Epidermal melanocyte (primary cell): Measurements from ENCODE around the gene NAA16.

ENCODE experiments used
- DNase-seq: peaks from one replicate; pipeline ENCODE4 v3.0.0; 2011; ENCODE audit warnings: low spot score; ENCODE audit not compliant: insufficient read length

Gene NAA16

DNA sequence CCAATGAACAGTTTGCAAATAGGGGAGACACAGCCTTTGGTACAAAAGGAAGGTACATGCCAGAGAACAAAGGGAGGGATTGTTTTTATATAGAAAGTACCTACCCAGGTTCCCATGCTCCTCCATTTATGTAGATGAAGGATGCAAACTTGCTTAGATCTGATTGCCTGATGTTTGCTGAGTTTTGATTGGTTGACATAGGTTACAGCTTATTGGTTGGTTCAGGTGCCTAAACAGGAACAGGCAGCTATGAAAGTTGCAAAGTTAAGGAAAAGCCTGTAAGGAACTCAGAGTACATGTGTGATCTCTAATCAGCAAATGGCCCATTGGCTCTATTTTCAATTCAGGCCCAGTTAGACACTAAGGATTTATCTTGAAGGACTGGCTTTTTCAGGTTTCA, 6.5 kb upstream of the NAA16 start:
- no peak for DNase-seq

GRCh38 chr13:41306271-41307145, 4.6 kb upstream of the NAA16 start:
- no peak for DNase-seq

DNA sequence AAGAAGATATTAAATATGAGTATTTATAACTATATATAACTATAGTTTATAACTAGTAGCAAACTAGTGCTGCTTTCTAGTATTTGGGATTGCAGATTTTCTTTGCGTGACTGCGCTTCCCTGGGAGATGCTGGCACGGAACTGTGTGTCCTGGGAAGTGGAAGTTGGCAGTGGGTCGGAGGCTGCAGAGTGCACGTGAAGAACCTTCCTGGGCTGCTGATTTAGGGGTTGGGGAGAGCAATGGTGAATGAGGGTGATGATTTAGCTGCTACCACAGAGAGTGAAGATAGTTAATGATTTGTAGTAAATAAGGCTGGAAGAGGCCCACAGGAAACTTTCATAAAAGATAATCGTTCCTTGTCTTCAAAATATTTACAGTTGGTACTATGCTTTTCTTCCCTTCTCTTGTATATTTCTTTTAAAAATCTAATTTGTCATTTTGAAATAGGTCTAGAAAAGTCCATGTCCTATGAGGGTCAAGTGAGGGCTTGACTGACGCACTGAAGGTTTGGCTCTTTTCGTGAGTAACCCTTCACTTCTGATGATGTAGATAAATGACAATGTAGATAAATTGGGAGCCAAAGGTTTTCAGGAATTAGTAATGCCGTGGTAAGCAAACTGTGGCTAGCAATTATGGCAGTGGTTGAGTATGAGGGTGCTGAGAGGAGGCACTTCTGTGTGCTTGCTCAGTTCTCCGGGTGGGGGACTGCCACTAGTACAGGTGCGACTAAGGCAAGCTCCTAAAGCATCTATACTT, 3.0 kb upstream of the NAA16 start:
- no peak for DNase-seq

DNA sequence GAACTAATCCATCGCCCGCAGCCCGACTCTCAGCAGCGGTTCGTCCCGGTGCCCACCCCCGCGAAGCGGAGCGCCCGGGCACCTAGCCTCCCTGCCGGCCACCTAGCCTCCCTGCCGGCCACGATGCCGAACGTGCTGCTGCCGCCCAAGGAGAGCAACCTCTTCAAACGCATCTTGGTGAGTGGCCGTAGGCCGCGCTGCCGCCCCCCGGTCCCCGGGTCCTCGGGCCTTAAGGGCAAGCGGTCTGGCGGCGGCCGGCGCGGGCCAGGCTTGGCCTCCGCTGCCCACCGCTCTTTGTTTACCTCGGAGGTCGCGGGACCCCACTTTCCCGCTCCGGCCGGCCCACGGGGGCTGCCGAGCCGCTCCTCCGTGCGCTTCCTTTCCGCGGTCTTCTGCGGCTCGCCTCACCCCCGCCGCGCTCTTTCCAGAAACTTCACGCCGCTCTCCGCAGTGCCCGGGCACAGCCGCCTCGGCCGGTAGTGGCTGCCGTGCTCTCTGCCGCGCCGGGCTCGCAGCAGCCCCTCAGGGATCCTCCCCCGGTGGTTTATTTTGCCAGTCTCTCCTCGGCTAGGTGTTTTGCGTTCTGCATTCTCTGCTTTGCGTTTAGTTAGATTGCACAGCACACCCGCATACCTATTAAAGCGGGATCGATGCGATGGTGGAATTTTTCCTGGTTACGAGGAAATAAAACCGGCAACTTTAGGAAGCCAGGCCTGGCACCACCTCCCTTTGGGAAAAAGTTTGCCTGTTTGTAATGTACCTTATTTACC, 524 bp downstream of the NAA16 start:
- DNase-seq: peak; percentile 17

DNA sequence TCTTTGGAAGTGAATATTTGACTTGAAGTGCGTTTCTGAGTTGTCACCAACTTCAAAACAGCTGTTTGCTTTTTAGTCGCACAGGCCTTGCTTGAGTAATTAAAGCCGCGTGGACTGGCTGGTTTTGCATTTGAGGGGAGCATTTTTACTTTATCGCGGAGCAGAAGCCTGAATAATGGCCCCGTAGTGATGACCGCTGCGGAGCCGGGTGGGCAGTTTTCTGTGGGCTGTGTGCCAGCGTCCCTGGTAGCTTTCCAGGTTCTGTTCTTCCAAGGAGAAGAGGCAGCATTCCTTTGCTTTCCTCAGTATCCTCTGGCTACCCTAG, 1.1 kb downstream of the NAA16 start:
- peak; percentile 17 for DNase-seq

- no peak for DNase-seq
Observed at GRCh38 chr13:41313117-41313516, 2.0 kb downstream of the NAA16 start.

GRCh38 chr13:41313659-41314197, 2.7 kb downstream of the NAA16 start:
- DNase-seq: no peak

GRCh38 chr13:41315443-41316047, 4.5 kb downstream of the NAA16 start:
- no peak for DNase-seq

- no peak for DNase-seq
Observed at GRCh38 chr13:41317243-41317642, 6.2 kb downstream of the NAA16 start.

DNA sequence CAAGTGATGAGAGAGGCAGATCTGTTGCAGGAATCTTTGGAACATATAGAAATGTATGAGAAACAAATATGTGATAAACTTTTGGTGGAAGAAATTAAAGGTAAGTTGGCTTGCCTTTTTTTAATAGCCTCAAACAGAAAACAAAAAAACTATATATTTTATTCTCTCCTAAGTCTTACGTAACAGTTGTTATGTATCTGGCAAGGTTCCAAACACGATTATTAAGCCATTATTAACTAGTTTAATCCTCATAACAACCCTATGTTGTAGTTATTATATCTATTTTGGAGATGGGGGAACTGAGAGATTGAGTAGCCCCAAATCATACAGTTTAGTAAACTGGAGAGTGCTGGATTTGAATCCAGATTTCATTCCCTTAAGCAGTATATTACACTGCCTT, 14.7 kb downstream of the NAA16 start:
- DNase-seq: no peak

DNA sequence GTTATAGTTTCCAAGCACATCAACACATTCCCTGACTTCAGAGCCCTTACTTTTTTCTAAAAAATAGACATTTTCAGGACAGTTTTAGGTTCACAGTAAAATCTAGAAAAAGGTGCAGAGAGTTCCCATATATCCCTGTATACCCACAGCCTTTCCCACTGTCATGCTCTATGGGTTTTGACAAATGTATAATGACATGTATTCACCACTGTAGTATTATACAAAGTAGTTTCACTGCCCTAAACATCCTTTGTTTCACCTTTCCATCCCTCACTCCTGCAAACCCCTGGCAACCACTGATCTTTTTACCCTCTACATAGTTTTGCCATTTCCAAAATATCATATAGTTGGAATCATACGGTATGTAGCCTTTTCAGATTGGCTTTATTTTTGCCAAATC, 15.6 kb downstream of the NAA16 start:
- no peak for DNase-seq

GRCh38 chr13:41327994-41328790, 17.1 kb downstream of the NAA16 start:
- no peak for DNase-seq

- no peak for DNase-seq
Observed at GRCh38 chr13:41332829-41333228, 21.8 kb downstream of the NAA16 start.

GRCh38 chr13:41334810-41335209, 23.7 kb downstream of the NAA16 start:
- no peak for DNase-seq

DNA sequence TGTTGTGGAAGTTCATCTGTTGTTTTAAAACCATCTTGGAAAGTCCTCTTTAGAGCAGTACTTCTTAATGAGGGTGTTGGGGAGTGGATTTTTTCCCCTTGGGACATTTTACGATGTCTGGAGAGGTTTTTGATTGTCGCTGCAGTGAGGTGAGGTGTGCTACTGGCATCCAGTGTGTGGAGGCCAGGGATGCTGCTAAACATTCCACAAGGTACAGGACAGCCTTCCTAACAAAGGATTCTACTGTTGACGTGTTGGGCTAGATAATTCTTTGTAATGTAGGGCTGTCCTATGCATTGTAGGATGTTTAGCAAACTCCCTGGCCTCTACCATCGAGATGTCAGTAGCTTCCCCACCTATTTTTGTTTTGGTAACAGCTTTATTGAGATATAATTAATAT, 33.3 kb downstream of the NAA16 start:
- no peak for DNase-seq

DNA sequence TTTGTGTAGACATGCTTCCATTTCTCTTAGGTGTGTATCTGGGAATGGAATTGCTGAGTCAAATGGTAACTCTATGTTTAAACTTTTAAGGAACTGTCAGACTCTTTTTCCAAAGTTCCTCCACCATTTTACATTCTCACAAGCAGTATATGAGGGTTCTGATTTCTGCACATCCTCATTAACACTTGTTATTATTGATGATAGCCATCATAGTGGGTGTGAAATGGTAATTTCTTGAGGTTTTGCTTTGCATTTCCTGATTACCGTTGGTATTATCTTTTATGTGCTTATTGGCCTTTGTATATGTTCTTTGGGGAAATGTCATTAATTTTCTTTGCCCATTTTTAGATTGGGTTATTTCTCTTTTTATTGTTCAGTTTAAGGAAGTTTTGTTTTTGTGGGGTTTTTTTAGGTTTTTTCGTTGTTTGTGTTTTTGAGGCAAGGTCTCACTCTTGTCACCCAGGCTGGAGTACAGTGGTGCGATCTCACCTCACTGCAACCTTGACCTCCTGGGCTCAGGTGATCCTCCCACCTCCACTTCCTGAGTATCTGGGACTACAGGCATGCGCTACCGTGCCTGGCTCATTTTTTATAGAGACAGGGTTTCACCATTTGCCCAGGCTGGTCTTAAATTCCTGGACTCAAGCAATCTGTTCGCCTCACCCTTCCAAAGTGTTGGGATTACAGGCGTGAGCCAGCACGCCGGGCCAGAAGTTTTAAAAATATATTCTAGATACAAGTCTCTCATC, 34.3 kb downstream of the NAA16 start:
- DNase-seq: no peak

DNA sequence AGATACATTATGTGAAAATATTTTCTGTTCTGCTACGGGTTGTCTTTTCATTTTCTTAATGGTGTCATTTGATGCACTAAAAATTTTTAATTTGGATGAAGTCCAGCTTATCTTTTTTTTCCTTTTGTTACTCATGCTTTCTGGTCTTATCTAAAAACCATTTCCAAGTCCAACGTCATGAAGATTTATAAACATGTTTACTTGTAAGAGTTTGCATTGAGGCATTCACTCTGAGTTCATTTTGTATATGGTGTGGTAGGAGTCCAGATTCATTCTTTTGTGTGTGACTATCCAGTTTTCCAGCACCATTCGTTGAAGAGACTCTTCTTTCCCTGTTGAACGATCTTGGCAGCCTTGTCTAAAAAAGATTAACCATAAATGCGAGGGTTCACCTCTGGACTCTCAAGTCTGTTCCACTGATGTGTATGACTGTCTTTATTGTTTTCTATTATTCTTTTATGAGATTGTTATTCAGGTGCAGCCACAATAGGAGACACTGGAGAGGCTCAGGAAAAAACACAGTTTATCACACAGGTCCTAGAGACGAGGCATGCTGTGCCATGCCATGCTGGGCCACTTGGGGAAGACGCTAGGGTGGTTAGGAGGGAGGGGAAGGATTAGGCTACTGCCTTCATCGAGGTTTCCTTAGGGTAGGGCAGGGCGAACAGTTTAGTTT, 35.0 kb downstream of the NAA16 start:
- no peak for DNase-seq

GRCh38 chr13:41352935-41353840, 42.1 kb downstream of the NAA16 start:
- DNase-seq: no peak
